SIG-M5 treated with dmso at 0.1 percent for 504 hours (cell line): Measurements from ENCODE around the gene TTLL4.

Experiments used
- DNase-seq: peaks from one replicate; lab custom pipeline; 2025; ENCODE audit not compliant: unreplicated experiment; lab: John Stamatoyannopoulos, UW

TTLL4 gene, protein sequence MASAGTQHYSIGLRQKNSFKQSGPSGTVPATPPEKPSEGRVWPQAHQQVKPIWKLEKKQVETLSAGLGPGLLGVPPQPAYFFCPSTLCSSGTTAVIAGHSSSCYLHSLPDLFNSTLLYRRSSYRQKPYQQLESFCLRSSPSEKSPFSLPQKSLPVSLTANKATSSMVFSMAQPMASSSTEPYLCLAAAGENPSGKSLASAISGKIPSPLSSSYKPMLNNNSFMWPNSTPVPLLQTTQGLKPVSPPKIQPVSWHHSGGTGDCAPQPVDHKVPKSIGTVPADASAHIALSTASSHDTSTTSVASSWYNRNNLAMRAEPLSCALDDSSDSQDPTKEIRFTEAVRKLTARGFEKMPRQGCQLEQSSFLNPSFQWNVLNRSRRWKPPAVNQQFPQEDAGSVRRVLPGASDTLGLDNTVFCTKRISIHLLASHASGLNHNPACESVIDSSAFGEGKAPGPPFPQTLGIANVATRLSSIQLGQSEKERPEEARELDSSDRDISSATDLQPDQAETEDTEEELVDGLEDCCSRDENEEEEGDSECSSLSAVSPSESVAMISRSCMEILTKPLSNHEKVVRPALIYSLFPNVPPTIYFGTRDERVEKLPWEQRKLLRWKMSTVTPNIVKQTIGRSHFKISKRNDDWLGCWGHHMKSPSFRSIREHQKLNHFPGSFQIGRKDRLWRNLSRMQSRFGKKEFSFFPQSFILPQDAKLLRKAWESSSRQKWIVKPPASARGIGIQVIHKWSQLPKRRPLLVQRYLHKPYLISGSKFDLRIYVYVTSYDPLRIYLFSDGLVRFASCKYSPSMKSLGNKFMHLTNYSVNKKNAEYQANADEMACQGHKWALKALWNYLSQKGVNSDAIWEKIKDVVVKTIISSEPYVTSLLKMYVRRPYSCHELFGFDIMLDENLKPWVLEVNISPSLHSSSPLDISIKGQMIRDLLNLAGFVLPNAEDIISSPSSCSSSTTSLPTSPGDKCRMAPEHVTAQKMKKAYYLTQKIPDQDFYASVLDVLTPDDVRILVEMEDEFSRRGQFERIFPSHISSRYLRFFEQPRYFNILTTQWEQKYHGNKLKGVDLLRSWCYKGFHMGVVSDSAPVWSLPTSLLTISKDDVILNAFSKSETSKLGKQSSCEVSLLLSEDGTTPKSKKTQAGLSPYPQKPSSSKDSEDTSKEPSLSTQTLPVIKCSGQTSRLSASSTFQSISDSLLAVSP

DNA sequence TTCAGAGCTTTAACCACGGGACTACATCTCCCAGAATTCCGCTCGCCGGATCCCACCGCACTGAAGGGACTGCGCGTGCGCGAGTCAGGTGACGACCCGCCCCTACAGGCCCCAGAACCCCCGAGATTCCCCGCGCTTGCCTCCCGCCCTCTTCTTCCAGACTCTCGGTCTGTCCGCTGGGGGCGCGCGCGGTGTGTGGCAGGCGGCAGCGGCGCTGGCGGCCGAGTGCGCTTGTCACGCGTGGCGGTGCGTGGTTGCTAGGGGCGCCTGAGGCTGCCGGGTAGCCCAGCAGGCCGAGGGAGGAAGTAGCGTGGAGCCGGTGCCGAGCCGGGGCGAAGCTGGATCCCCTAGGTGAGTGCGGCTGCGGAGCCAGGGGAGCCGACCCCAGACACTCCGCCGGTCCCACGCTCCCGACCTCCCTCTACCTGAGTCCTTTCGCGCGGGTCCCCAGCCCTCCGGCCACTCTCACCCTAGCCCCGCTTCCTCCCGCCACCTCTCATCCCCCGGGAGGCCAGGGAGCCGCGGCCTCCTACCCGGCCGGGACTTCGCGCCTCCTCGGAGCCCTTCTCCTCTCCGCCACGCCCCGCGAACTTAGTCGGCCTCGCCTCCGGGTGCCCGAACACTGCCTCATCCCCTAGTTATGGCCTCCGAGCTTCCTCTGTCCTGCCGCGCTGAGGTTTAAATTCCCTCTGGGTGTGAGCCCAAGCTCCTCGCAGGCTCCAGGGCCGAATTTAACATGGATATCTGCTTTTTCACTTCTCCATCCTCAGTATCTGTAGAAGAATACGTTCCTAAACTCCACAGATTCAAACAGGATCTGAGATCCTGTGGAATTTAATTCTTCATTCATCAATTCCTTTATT lies at the start of gene TTLL4:
TTLL4 (plus strand) TSS at position 149 of the 863 bp plus-strand sequence. CDS start 26,842 bp downstream, outside the sequence.
- DNase-seq: peak; percentile 97

DNA sequence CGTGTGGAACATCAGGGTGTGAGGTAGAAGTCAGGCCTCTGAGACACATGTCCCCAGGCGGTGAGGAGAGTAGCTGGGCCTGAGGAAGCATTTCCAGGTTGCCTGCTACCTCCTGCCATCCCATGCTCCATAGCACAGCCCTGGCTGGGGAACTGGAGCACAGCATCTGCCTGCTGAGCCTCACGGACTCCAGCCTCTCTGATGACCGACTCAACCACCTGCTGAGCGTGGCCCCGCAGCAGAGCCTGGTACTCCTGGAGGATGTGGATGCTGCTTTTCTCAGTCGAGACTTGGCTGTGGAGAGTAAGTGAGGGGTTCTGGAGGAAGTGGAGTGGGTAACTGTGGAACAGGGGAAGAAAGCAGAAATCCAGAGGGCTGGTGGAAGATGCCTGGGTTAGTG lies 48.3 kb upstream of the TTLL4 start:
- no peak for DNase-seq

DNA sequence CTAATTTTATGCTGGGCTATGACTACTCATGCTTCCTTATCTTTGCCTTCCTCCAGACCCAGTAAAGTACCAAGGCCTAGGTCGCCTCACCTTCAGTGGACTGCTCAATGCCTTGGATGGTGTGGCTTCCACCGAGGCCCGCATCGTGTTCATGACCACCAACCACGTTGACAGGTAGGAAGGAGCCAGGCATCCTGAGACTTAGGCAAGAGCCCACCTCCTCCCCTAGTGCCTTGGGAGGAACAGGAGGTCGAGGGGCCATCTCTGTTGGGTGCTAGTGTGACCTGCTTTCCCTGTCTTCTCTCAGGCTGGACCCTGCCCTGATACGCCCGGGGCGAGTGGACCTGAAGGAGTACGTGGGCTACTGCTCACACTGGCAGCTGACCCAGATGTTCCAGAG lies 47.8 kb upstream of the TTLL4 start:
- no peak for DNase-seq

DNA sequence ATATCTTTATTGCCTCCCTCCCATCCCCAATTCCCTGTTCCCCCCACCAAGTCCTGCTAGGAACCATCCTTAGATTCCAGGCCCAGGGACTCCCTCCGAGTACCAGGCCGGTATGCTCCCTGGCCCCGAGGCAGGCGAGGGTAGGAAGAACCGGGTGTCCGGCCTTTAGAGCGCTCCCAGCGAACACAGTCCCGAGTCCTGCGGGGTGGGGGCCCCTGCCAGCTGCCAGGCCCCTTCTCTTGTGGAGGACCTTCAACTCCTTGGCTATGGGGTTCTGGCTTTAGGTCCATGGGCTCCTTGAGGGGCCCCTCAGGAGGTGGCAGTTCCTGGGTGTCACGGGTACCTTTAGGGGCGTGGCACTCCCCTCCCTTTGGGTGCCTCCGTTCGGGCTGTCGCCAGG lies 46.7 kb upstream of the TTLL4 start:
- DNase-seq: no peak

DNA sequence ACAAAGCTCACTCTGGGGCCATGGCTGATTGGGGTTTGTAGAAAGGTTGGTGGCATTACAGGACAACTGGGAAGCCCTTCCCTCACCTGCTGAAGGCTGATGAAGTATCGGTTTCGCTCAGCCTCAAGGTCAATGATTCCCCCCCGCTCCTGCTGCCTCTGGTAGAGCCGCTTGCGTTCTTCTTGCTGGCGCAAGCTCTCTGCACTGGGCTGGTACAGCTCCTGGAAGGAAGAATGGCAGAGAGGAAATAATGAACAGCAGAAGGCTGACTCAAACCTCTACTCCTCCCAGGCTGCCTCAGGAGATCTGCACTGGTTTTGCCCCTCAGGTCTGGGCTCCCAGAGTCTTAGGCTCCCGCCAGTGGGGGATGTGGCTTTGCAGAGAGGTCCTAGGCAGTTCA lies 46.0 kb upstream of the TTLL4 start:
- no peak for DNase-seq

DNA sequence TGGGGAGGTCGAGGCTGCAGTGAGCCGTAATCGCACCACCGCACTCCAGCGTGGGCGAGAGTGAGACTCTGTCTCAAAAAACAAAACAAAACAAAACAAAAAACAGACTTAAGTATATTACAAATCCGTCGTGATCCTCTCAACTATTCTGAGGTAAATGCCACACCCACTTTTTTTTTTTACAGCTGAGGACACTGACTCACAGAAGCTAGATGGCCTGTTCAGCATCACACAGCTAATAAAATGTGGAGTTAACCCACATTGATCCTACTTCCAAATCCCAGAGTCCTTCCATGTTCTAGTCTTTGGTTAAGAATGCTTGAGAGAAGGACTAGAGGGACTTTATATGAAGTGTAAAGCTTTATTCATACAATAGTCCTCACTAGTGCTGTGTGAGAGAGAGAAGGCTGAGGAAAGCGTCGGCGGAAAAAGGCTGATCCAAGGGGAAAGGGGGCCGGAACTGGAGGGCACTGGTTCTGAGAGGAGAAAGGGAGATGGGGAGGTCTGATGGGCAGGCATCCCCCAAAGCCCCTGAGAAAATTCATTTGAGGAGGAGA lies 39.5 kb upstream of the TTLL4 start:
- DNase-seq: peak; percentile 2

DNA sequence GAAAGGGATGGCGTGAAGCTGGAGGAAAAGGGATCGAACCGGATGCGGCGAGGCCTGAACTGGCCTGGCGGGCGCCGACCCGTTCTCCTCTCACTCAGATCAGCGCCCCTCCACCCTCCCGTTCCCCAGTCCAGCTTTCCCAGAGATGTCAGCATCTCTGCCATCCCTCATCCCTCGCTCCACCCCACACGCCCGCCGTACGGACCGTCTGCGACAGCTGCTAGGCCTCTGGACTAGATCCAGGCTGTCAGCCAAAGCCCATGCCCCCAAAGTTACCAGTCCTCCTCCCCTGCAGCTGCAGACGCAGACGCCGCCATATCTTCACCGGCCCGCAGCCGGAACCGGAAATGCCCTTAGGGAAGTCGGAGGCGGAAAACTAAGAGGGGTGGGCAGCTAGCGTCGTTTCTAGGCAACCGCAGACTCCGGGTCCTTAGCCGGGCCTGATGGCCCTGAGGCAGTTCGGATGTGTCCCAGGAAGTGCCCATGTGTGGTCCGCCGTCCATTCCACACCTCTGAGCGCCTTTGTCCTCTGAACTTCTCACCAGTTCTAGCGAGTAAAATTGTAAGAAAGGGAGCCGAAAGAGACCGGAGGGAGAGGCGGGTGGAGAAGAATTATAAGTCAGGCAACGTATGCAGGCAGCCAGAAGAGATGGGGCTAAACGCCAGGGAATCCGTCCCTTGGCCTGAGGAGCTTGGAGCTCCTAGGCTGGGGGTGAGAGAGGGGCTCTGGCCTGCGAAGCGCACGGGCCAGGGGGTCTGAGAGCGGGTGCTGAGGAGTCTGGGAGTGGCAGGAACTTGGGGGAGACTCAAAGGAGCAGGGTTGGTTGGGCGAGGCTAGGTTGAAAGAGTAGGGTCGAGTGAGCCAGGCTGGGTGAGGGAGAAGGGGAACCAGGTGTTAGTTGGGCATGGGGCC lies 38.7 kb upstream of the TTLL4 start, which contains the start of the genes RNF25 and STK36:
RNF25 (minus strand) TSS at position 349 of the 913 bp plus-strand sequence; CDS start at position 317, 32 bp downstream.
STK36 (plus strand) TSS at position 433 of the 913 bp plus-strand sequence. CDS start 744 bp downstream, outside the sequence.
- peak; percentile 94 for DNase-seq

DNA sequence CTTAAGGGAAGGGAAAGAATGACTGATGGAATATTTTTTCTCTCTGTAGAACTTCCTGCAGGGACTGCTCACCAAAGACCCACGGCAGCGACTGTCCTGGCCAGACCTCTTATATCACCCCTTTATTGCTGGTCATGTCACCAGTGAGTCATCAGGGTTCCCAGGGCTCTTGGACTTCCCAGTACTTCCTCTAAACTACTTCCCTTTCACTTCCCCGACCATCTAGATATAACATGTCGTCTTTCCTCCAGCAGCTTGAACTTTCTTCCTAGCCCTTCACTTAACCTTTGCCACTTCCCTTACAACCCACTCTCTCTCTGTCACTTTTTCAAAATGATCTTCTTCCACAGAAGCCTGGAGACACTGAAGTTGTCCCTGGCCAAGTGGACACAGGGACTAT lies 31.5 kb upstream of the TTLL4 start:
- DNase-seq: peak; percentile 42

DNA sequence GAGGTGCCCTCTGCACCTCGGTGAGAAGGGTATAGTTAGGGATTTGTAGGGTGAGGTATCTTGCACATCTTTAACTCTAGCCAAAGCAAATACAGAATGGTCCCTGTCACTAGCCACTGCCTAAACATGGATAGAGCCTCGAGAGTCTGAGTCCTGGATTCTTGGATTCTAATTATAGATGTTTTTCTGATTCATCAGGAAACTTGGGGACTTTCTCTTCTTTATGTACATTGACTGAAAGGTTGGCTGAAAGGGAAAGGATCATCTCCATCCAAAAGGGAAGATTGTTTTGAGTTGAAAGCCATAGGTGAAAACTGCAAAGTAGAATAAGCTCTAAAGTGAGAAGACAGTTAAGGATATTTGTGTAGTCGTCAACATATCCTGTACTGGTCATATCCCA lies 30.6 kb upstream of the TTLL4 start:
- no peak for DNase-seq

DNA sequence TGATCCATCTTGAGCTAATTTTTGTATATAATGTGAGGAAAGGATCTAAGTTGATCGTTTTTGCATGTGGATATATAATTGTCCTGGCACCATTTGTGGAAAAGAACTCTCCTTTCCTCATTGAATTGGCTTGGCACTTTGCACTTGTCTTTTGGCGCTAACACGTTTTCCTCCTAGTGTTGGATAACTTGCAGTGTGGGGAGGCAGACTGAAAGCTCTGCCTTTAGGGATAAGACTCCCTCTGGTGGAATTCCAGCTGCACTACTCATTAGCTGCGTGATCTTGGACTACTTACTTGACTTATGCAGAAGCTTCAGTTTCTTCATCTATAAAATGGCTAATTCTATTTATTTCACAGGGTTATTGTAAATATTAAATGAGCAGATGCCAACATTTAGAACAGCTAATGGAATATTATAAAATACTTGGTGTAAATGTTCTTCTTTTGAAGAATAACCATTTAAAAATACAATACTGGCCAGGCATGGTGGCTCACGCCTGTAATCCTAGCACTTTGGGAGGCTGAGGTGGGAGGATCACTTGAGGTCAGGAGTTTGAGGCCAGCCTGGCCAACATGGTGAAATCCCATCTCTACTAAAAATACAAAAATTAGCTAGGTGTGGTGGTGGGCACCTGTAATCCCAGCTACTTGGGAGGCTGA lies 23.1 kb upstream of the TTLL4 start:
- DNase-seq: peak; percentile 88

DNA sequence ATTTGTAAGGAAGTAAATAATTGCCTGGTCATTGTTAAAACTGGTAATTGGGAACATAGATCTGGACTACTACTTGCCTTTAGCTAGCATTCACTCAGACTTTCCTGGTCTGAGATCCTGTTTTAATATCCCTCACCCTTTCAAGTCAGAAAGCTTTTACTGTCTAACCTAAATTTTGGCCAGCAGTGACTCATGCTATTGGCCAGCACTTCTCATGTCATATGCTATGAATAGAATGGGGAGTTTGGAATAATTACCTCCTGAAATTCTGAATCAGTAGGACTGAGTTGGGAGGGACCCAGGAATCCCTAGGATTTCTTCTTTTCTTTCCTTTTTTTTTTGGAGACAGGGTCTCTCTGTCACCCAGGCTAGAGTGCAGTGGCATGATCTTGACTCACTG lies 19.4 kb upstream of the TTLL4 start:
- no peak for DNase-seq

DNA sequence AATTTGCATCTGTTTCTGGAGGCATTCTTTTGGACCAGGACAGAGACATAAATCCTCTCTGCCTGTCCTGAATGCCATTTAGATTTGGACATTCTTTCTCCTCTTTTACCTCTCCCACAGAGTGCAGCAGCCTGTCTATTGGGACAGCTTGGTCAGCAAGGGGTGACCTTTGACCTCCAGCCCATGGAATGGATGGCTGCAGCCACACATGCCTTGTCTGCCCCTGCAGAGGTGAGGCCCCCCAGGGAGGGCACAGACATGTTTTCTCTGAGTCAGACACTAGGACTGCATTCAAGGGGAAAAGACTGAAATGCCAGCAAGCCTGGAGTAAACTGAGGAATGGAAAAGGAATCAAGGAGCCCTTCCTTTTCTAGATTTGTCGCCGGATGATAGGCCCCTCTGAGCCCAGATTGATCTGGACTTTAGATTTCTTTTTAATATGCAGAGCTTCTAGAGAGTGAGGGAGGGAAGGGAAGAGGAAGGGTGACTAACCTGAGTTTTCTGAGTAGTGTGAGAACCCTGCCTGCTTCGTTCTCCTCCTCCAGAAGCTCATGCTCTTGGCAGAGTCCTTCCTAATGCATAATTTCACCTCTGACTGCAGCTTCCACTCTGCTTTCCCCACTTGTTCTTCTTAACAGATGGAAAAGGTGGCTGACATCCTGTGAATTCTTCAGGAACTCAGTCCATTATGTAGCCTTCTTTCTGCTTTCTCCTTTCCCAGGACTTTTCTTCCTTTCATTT lies 16.1 kb upstream of the TTLL4 start:
- DNase-seq: no peak

DNA sequence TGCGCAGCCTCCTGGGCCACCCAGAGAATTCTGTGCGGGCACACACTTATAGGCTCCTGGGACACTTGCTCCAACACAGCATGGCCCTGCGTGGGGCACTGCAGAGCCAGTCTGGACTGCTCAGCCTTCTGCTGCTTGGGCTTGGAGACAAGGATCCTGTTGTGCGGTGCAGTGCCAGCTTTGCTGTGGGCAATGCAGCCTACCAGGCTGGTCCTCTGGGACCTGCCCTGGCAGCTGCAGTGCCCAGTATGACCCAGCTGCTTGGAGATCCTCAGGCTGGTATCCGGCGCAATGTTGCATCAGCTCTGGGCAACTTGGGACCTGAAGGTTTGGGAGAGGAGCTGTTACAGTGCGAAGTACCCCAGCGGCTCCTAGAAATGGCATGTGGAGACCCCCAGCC lies 11.8 kb upstream of the TTLL4 start:
- no peak for DNase-seq

DNA sequence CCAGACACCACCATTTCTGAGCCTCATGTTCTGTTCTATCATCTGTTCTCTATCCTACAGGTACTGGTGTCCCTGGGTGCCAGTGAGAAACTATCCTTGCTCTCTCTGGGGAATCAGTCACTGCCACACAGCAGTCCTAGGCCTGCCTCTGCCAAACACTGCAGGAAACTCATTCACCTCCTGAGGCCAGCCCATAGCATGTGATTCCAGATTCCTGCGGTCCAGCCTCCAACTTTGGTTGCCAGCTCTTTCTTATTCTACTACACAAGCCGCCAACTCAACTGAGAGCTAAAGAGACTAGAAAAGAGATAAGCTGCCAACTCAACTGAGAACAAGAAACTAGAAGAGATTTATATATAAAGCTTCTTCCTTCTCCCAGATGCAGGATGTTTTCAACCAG lies 8.8 kb upstream of the TTLL4 start:
- DNase-seq: no peak

DNA sequence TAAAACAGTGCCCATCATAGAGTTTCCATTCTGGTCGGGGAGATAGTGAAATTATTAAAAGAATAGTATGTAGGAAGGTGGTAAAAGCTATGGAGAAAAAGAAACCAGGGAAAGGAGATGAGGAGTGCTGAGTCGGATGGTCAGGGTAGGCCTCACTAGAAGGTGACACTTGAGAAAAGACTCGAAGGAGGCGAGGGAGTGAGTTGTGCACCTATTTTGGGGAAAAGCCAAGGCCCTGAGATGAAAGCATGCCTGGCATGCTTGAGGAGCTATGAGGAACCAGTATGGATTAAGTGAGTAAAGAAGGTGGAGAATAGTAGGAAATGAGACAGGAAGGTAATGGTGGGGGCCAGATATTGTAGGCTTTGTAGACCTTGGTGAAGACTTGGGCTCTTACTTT lies 7.3 kb upstream of the TTLL4 start:
- no peak for DNase-seq

DNA sequence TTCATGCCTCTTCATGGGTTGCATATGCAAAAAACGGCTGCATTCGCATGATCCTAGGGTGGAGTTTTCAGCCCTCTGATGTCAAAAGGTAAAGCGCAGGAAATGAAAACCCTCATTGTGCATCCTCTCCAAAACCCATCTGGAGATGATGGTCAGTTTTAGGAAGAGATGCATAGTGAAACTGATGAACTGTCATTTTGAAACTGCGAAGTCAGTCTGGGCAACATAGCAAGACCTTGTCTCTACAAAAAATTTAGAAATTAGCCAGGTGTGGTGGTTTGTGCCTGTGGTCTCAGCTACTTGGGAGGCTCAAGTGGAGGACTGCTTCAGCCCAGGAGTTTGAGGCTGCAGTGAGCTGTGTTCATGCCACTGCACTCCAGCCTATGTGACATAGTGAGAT lies 2.5 kb upstream of the TTLL4 start:
- DNase-seq: no peak

DNA sequence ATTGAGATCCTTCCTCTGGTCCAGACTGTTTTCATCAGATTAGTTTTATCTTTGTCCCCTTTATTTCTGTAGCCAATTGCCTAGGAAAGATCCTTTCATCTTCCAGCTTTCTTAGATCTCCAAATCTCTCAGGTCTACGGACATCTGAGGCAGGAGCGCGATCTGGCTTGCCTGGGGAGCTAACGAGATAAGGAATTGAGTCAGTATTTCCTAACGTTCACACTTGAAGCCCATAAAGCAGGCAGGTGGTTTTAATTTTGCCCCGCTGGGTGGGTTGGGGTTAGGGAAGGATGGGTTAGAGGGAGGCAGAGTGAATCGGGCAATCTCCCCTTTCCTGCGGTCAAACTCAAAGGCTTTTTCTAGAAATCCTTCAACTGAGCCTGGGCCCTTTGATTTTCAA lies 727 bp upstream of the TTLL4 start:
- DNase-seq: no peak

DNA sequence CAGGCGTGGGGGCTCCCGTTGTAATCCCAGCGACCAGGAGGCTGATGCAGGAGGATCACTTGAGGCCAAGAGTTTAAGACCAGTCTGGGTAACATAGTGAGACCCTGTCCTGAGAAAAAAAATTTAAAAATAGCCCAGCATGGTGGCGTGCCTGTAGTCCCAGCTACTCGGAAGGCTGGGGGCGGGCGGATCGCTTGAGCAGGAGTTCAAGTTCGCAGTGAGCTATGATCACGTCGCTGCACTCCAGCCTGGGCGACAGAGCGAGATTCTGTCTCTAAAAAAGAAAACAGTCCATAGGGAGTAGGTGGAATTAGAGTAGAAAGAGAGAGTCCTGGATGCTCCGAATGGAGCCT lies 325 bp upstream of the TTLL4 start:
- no peak for DNase-seq
